ENCODE measurements around the gene MATR3. TPM values are rescaled to one million over a fixed set of nuclear protein-coding genes. Genes with fewer than 3 reads are reported as not detected.

MATR3 gene
- total and polyA plus RNA-seq, 10 of the 15 experiments (the other 5 are each of a cell fraction or from before 2014, with no cell fraction given): 134 to 401 (median 221) TPM

GRCh38 chr5:139262742-139263445 is 30.6 kb upstream of the MATR3 start (continued):
- TF ChIP-seq ZBED1 (IDR thresholded peaks at IDR 0.05; ENCODE audit: borderline replicate concordance): no peak
- 0 out of 3 replicates have a peak, but pooled peaks have one; percentile 54 for TF ChIP-seq POU2F2 (IDR thresholded peaks at IDR 0.05; ENCODE audit: borderline replicate concordance, low read depth, low read length)
- TF ChIP-seq NFYB (IDR thresholded peaks at IDR 0.05; ENCODE audit: insufficient read depth, low read depth, low read length): no peak
- no peak for TF ChIP-seq RAD51 (IDR thresholded peaks at IDR 0.05)
- TF ChIP-seq RCOR1 (conservative IDR thresholded peaks at IDR 0.05; ENCODE audit: low read depth, low read length): no peak
- no peak for TF ChIP-seq SIX5 (IDR thresholded peaks at IDR 0.05; ENCODE audit: low read depth, low read length, severe bottlenecking)
- peak; percentile 99 for TF ChIP-seq RAD21 (IDR thresholded peaks at IDR 0.05; ENCODE audit: insufficient read depth, low read depth, low read length)
- 0 out of 4 replicates have a peak, but pooled peaks of 1 of the 2 experiments have one; percentile 20 for TF ChIP-seq SRF (IDR thresholded peaks at IDR 0.05; ENCODE audit: low read depth in 2 of 2, low read length in 2 of 2)
- no peak for TF ChIP-seq MLLT1 (IDR thresholded peaks at IDR 0.05)
- no peak for TF ChIP-seq ZNF207 (IDR thresholded peaks at IDR 0.05; ENCODE audit: borderline replicate concordance)
- TF ChIP-seq CEBPB (IDR thresholded peaks at IDR 0.05; ENCODE audit: borderline replicate concordance in 1 of 2, low read depth in 2 of 2, low read length in 2 of 2): no peak
- TF ChIP-seq ETV6 (conservative IDR thresholded peaks at IDR 0.05 in 1 of 2, IDR thresholded peaks at IDR 0.05 in 1 of 2; ENCODE audit: borderline replicate concordance in 1 of 2, low read depth in 1 of 2): no peak
- no peak for TF ChIP-seq POLR2A (IDR thresholded peaks at IDR 0.05; ENCODE audit: low read depth, low read length)
- no peak for TF ChIP-seq TCF7 (IDR thresholded peaks at IDR 0.05; ENCODE audit: borderline replicate concordance)
- no peak for TF ChIP-seq ZNF687 (IDR thresholded peaks at IDR 0.05)
- TF ChIP-seq SREBF2 (IDR thresholded peaks at IDR 0.05; ENCODE audit: low read length): no peak
- no peak for TF ChIP-seq ZNF384 (IDR thresholded peaks at IDR 0.05; ENCODE audit: borderline replicate concordance, low read depth, low read length)
- no peak for TF ChIP-seq PBX3 (IDR thresholded peaks at IDR 0.05; ENCODE audit: insufficient replicate concordance, low read depth, low read length)
- no peak for TF ChIP-seq BACH1 (IDR thresholded peaks at IDR 0.05; ENCODE audit: borderline replicate concordance)
- TF ChIP-seq CBX3 (IDR thresholded peaks at IDR 0.05; ENCODE audit: borderline replicate concordance, low read depth): no peak
